Osteocyte (in vitro differentiated cells): ENCODE measurements around the gene PI4KA. TPM values are rescaled to one million over a fixed set of nuclear protein-coding genes. Genes with fewer than 3 reads are reported as not detected.

Experiments used
- DNase-seq: peaks from one replicate; pipeline ENCODE4 v3.0.0; 2021; ENCODE audit warnings: mixed read lengths; ENCODE audit not compliant: unreplicated experiment; ENCODE audit errors: extremely low spot score
- H3K27ac Mint-ChIP-seq: one replicate; pipeline ENCODE4 v1.8.0; 2021; ENCODE audit warnings: mild to moderate bottlenecking, mixed read lengths; ENCODE audit not compliant: unreplicated experiment
- H3K27me3 Mint-ChIP-seq: one replicate; pipeline ENCODE4 v1.8.0; 2021; ENCODE audit warnings: mixed read lengths; ENCODE audit not compliant: unreplicated experiment
- H3K36me3 Mint-ChIP-seq: one replicate; pipeline ENCODE4 v1.8.0; 2021; ENCODE audit warnings: mixed read lengths; ENCODE audit not compliant: unreplicated experiment
- H3K4me1 Mint-ChIP-seq: one replicate; pipeline ENCODE4 v1.8.0; 2021; ENCODE audit warnings: mixed read lengths; ENCODE audit not compliant: unreplicated experiment
- H3K4me3 Mint-ChIP-seq: one replicate; pipeline ENCODE4 v1.8.0; 2021; ENCODE audit warnings: mild to moderate bottlenecking, moderate library complexity, mixed read lengths; ENCODE audit not compliant: unreplicated experiment
- H3K9me3 Mint-ChIP-seq: one replicate; pipeline ENCODE4 v1.8.0; 2021; ENCODE audit warnings: mixed read lengths; ENCODE audit not compliant: unreplicated experiment
- CTCF ChIP-seq: fragments of 200-600 bp; sonication (generic); IDR thresholded peaks from 2 replicates; pipeline ENCODE4 v1.5.0; 2021; ENCODE audit warnings: antibody characterized with exemption, mild to moderate bottlenecking, moderate library complexity
- total RNA-seq: library from RNA; stranded (reverse); gene quantifications from 2 replicates; pipeline ENCODE4 v1.2.1, GENCODE V29; 2021

Gene PI4KA
- total RNA-seq, 1 donor from 2014 or later, result 108 TPM

- H3K27ac Mint-ChIP-seq, result no peak overlapping the region
- peaks cover 39% of the 10 kb centered on the region for H3K36me3 Mint-ChIP-seq
- DNase-seq, result no peak
- no peak for TF ChIP-seq CTCF
- no peaks in the 10 kb centered on the region for H3K4me1 Mint-ChIP-seq
- H3K27me3 Mint-ChIP-seq, result no peaks in the 10 kb centered on the region
- H3K9me3 Mint-ChIP-seq, result no peaks in the 10 kb centered on the region
- no peak overlapping the region for H3K4me3 Mint-ChIP-seq
Observed at GRCh38 chr22:20762233-20762796, 96.3 kb downstream of the PI4KA start.

GRCh38 chr22:20761536-20761935, 97.1 kb downstream of the PI4KA start:
- Mint-ChIP-seq H3K9me3 (no peaks in the 10 kb centered on the region), H3K4me1 (no peaks in the 10 kb centered on the region), H3K36me3 (peaks cover 43% of the 10 kb centered on the region), H3K27me3 (no peaks in the 10 kb centered on the region), H3K4me3 (no peak overlapping the region), H3K27ac (no peak overlapping the region)
- no peak for DNase-seq
- TF ChIP-seq CTCF, result no peak

- DNase-seq, result no peak
- no peaks in the 10 kb centered on the region for H3K9me3 Mint-ChIP-seq
Observed at GRCh38 chr22:20760084-20760483, 98.5 kb downstream of the PI4KA start.

GRCh38 chr22:20758688-20759087, 99.9 kb downstream of the PI4KA start:
- no peaks in the 10 kb centered on the region for H3K9me3 Mint-ChIP-seq
- peaks cover 40% of the 10 kb centered on the region for H3K36me3 Mint-ChIP-seq

More at GRCh38 chr22:20760084-20760483, 98.5 kb downstream of the PI4KA start:
- H3K4me3 Mint-ChIP-seq, result no peak overlapping the region
- H3K36me3 Mint-ChIP-seq, result peaks cover 44% of the 10 kb centered on the region
- no peak overlapping the region for H3K27ac Mint-ChIP-seq
- H3K4me1 Mint-ChIP-seq, result no peaks in the 10 kb centered on the region
- TF ChIP-seq CTCF, result no peak
- no peaks in the 10 kb centered on the region for H3K27me3 Mint-ChIP-seq

GRCh38 chr22:20756846-20757245, 101.8 kb downstream of the PI4KA start:
- no peaks in the 10 kb centered on the region for H3K9me3 Mint-ChIP-seq
- H3K36me3 Mint-ChIP-seq, result peaks cover 43% of the 10 kb centered on the region
- no peaks in the 10 kb centered on the region for H3K27me3 Mint-ChIP-seq
- DNase-seq, result no peak
- no peak overlapping the region for H3K4me3 Mint-ChIP-seq
- H3K4me1 Mint-ChIP-seq, result no peaks in the 10 kb centered on the region
- TF ChIP-seq CTCF, result no peak
- no peak overlapping the region for H3K27ac Mint-ChIP-seq

More at GRCh38 chr22:20758688-20759087, 99.9 kb downstream of the PI4KA start:
- no peak for DNase-seq
- no peak for TF ChIP-seq CTCF
- Mint-ChIP-seq H3K4me1 (no peaks in the 10 kb centered on the region), H3K4me3 (no peak overlapping the region), H3K27me3 (no peaks in the 10 kb centered on the region), H3K27ac (no peak overlapping the region)
